Measurements from ENCODE around the gene VWF.

VWF gene

DNA sequence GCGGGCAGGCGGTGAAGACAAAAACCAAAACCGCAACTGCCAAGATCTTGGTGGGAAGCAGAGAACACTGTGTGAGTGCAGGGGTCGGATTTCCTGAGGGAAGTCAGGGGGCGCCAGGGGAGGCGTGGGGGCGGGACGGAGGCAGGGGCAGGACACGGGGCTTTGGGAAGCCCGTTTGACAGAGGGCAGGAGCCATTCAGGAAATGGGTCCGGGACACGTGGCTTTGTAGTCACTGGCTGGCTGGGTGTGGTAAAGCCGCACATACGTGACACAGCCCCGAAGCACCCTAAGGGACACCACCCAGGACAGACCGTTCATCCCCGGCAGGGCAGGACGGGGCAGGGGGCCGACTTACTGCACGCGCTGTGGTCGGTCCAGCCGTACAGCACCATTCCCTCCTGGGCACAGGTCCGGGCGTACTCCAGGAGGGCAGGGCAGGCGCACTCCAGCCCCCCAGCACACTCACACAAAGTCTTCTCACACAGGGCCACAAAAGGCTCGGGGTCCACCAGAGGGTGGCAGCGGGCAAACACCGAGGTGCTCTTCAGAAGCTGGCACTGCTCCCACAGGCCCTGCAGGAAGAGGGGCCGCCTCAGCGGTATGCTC lies 49.4 kb downstream of the VWF start:
- TF ChIP-seq, protein P1, sequence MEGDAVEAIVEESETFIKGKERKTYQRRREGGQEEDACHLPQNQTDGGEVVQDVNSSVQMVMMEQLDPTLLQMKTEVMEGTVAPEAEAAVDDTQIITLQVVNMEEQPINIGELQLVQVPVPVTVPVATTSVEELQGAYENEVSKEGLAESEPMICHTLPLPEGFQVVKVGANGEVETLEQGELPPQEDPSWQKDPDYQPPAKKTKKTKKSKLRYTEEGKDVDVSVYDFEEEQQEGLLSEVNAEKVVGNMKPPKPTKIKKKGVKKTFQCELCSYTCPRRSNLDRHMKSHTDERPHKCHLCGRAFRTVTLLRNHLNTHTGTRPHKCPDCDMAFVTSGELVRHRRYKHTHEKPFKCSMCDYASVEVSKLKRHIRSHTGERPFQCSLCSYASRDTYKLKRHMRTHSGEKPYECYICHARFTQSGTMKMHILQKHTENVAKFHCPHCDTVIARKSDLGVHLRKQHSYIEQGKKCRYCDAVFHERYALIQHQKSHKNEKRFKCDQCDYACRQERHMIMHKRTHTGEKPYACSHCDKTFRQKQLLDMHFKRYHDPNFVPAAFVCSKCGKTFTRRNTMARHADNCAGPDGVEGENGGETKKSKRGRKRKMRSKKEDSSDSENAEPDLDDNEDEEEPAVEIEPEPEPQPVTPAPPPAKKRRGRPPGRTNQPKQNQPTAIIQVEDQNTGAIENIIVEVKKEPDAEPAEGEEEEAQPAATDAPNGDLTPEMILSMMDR (IDR thresholded peaks at IDR 0.05; ENCODE audit: borderline replicate concordance, control extremely low read depth, extremely low read depth, insufficient read depth, missing control alignments) = no peak
- in situ Hi-C loops (cut with MboI; ENCODE audit: low sequenced_read_pairs, unreplicated experiment) = no loop called here

DNA sequence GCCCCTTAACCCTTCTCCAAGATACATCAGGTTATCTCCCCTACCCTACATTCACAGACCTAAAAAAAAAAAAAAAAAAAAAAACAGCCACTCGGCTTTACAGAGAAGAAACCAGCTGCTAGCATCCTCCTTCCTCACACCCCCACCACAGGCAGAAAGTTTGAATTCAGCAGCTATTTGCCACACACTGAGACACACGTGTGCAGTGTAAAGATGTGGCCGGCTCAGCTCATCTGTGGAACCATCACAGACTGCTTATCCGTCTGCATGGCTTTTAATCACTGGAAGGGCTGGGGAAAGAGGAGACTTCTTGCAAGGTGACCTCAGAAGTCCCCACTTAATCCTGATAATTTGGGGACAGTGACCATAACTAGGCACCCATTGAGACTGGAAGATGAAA lies 50.0 kb downstream of the VWF start:
- peak; percentile 51 for DNase-seq (ENCODE audit: low spot score)
- TF ChIP-seq, protein P1 (IDR thresholded peaks at IDR 0.05; ENCODE audit: borderline replicate concordance, control extremely low read depth, extremely low read depth, insufficient read depth, missing control alignments) = no peak
- in situ Hi-C loops (cut with MboI; ENCODE audit: low sequenced_read_pairs, unreplicated experiment) = no loop called here

More for the DNA sequence above, 49.4 kb downstream of the VWF start:
- peak; percentile 68 for DNase-seq (ENCODE audit: low spot score)

DNA sequence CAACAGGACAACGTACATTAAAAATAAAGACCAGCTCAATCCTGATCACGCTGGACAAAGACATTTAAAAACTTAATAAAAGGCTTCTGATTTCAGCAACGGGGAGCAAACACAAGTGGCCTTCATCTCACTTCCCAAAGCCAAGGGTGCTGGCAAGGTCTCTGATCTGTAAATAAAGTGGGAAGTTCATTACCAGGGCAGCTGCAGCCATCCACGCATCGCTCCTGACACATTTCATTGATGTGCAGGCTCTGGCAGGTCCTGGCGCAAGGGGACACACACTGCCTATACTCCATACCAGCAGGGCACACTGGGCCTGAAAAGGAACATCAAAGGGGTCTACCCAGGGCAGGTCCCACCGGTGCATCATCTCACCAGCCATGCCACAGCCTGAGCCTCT lies 51.0 kb downstream of the VWF start:
- no peak for DNase-seq (ENCODE audit: low spot score)
- in situ Hi-C loops (cut with MboI; ENCODE audit: low sequenced_read_pairs, unreplicated experiment) = no loop called here
- TF ChIP-seq, protein P1 (IDR thresholded peaks at IDR 0.05; ENCODE audit: borderline replicate concordance, control extremely low read depth, extremely low read depth, insufficient read depth, missing control alignments) = no peak

DNA sequence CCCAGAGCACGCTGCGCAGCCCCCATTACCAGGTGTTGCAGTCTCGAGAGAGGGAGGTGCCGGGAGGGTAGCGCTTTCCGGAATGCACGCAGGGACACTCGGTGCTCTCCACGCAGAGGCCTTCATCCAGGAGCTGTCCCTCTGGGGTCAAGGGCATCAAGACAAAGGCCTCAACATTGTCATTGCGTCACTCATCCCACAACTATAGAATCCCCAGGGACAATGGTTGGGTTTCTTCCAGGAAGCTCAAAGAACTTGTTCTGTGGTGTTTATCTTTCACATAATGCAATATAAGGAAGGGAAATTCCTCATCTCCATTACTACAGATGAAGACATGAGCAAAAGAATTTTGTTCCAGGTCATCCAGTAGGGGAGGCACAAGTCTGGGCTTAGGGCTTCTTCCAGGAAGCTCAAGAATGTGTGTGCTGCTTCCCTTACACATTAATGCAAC lies 52.1 kb downstream of the VWF start:
- DNase-seq (ENCODE audit: low spot score) = no peak
- in situ Hi-C loops (cut with MboI; ENCODE audit: low sequenced_read_pairs, unreplicated experiment) = no loop called here
- TF ChIP-seq, protein P1 (IDR thresholded peaks at IDR 0.05; ENCODE audit: borderline replicate concordance, control extremely low read depth, extremely low read depth, insufficient read depth, missing control alignments) = no peak

DNA sequence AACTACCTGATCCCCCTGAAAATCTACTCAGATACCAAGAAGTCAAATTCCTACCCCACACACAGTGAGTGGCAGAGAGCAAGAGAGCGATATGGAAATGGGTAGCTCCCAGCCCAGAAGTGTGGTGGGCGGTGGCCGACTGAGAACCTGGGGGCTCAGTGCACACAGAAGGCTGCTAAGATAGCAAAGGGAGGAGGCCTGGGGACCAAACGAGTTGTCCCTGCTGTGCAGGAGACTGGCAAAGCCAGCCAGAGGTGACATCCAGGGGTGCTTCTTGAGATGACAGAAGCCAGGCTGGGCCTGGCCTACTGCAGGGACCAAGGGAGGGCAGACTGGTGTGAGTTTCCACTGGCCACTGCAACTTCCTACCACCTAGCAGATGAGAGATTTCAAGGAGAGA lies 52.9 kb downstream of the VWF start:
- in situ Hi-C loops (cut with MboI; ENCODE audit: low sequenced_read_pairs, unreplicated experiment) = no loop called here
- no peak for DNase-seq (ENCODE audit: low spot score)
- TF ChIP-seq, protein P1 (IDR thresholded peaks at IDR 0.05; ENCODE audit: borderline replicate concordance, control extremely low read depth, extremely low read depth, insufficient read depth, missing control alignments) = no peak

DNA sequence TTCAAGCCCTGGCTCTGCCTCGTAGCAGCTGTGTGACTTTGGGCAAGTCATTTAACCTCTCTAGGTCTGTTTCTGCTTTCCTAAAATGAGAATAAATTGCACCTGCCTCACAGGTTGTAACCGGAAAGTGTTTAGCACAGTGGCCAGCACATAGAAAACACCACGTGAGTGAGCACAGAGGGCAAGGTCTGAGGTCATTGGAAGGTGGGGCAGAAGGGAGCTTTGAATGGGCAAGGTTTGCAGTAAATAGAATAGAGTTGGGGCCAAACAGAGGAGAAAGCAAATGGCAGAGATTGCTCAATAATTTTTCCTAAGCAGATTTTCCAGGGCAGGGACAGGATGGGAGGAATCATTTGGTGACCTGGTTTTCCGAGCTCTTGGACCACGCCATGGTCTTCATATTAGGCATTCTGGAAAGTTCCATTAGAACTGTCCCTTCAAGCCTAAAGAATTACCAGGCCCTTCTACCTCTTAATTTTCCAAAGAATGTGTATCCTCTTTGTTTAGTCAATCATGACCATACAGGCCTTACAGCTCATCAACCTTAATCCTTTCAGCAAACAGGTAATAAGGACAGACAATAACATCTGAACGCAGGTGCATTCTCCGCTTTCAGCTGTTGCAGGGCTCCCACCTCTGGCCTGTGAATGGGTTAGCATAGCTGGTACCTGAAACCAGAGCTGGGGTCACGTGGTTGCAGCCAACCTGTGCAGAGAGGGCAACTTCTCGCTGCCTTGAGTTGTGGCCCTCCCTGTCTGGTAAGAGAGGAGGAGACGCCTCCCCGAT lies 53.8 kb downstream of the VWF start:
- TF ChIP-seq, protein P1 (IDR thresholded peaks at IDR 0.05; ENCODE audit: borderline replicate concordance, control extremely low read depth, extremely low read depth, insufficient read depth, missing control alignments) = no peak
- no peak for DNase-seq (ENCODE audit: low spot score)

More for the DNA sequence above, 53.8 kb downstream of the VWF start:
- in situ Hi-C loops (cut with MboI; ENCODE audit: low sequenced_read_pairs, unreplicated experiment) = no loop called here
